AML-193 (cell line): ENCODE measurements around the gene YWHAE.
"Not testable (repeated sequence)": the region's sequence is repeated elsewhere in the genome, so short reads cannot be mapped to it uniquely, and the experiment has no call there.

Experiments used
- DNase-seq, 2 experiments: peaks; one replicate each; lab custom pipeline; 2025; lab: John Stamatoyannopoulos, UW

The YWHAE gene

DNA sequence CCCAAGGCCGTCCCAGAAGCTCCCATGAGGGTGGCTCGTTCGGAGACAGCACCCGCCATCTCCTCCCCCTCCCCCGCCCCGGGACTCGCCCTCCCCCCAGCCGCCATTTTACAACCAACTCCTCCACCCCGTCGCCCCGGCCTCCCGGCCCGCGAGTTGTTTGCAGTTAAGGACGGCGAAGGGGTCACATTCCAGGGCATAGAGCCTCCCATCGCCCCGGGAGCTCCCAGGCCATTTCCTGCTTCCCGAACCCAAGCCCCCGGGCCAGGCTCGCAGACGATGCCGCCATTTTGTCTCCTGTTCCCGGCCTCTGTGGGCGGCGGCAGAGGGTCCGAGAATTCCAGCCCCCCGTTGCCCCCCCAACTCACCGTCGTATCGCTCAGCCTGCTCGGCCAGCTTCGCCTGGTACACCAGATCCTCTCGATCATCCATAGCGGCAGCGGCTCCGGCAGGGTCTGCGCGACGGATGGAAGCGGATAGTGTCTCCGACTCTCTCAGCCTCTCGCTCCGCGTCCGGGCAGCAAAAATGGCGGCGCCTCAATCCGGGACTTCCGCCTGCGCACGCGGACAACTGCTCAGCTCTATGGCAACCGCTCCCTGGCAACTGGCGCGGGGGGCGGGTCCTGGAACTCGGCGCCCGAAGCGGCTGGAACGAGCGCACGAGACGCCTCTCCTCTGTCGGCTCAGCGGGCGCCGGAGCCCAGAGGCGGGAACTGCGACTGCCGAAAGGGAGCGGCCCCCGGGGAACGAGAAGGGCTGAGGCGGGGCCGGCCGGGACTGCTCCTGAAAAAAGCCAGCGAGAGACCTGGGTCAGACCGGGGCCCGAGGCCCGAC, at the start of gene YWHAE:
Gene YWHAE (minus strand): TSS at position 544 of the 834 bp plus-strand sequence. CDS start 112 bp downstream, at position 432.
- DNase-seq = peak; percentile 61 to 73

DNA sequence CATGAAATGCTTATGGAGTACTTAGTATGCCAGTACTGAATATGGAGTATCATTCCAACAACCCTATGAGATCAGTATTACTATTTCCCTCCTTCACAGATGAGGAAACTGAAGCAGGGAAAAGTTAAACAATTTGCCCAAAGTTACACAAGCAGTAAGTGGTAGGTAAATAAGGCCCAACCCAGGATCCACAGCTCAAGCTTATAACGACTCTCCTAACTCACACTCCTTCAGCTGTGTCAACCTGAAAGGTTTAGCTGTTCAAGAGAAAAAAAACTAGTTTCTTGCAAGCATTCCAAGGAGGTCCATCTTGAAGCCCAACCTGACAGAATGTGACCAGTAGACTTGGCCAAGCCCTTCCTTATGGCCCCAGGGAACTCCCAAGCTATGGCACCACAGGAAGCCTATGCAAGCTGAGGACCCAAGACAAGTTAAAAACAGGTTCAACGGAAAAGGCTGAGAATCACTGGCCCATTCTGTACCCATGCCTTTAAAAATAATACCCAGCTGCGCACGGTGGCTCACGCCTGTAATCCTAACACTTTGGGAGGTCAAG, 49.5 kb upstream of the YWHAE start:
- no peak for DNase-seq

DNA sequence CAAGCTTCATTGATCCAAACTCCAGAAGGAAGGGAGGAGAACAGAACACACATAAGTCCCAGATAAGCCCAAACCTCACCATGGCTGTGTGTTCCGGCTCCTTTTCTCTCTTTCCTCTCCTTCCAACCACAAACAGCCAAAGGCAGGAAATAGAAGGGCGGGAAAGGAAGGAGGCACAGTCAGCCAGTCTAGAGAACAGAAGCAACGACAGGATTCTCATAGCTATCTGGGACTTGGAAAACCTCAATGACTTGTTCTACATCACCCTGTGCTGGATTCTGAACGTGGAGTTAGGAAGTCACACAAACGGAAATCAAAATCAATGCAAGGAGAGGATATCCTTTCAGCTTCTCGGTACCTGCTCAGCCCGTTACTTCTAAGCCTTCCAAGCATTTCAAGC, 47.0 kb upstream of the YWHAE start:
- DNase-seq = no peak

DNA sequence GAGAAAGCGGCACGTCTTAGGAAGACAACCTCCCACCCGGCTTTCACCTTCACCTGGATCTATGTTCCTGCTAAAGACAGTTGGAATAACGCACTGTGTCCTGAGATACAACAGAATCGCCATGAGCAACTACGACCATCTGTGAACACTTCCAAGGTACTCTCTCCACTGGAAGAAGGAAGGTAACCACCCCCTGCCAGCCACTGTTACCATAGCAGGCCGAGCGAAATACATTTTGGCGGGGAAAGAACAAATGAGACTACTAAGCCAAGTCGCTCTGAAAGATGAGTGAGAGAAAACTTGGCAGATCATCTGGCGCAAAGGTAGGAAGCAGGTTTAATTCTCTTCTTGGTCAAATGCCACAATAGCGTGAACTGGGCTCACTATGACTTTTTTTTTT, 46.2 kb upstream of the YWHAE start:
- DNase-seq = no peak

DNA sequence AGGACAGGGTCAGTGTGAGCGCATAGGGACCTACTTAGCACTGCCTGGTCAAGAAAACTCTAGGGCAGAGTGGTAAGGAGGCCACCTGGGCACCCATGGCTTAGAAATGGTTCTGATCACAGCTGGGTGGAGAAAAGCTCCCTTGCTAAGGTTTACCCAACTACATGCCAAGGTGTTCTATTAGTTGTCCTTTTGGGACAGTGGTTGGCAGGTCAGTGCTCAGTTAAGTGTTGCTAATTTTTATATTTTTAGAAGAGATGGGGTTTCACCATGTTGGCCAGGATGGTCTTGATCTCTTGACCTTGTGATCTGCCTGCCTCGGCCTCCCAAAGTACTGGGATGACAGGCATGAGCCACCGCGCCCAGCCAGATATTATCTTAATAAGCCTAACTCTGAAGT, 45.7 kb upstream of the YWHAE start:
- DNase-seq = not testable (repeated sequence)

DNA sequence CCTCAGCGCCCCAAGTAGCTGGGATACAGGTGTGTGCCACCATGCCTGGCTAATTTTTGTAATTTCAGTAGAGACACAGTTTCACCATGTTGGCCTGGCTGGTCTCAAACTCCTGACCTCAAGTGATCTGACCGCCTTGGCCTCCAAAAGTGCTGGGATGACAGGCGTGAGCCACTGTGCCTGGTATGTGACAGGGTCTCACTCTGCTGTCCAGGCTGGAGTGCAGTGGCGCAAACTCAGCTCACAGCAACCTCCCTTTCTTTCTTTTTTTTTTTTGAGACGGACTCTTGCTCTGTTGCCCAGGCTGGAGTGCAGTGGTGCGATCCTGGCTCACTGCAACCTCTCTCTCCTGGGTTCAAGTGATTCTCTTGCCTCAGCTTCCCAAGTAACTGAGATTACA, 42.7 kb upstream of the YWHAE start:
- not testable (repeated sequence) for DNase-seq

DNA sequence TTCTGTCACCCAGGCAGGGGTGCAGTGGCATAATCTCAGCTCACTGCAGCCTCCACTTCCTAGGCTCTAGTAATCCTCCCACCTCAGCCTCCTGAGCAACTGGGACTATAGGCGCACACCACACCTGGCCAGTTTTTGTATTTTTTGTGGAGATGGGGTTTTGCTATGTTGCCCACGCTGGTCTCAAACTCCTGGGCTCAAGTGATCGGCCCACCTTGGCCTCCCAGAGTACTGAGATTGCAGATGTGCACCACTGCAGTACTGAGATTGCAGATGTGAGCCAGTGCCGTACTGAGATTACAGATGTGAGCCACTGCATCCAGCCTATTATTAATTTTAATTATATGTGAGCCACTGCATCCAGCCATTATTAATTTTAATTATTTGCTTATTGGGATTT, 42.2 kb upstream of the YWHAE start:
- no peak for DNase-seq

DNA sequence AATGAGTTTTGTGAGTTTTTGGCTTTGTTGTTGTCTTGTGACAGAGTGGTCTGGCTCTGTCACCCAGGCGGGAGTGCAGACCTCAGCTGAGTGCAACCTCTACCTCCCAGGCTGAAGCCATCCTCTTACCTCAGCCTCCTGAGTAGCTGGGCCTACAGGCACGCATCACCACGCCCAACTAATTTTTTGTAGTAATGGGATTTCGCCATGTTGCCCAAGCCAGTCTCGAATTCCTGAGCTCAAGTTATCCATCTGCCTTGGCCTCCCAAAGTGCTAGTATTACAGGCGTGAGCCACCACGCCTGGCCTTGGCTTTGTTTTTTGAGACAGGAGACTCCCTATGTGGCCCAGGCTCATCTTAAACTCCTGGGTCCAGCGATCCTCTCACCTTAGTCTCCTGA, 40.9 kb upstream of the YWHAE start:
- no peak for DNase-seq

DNA sequence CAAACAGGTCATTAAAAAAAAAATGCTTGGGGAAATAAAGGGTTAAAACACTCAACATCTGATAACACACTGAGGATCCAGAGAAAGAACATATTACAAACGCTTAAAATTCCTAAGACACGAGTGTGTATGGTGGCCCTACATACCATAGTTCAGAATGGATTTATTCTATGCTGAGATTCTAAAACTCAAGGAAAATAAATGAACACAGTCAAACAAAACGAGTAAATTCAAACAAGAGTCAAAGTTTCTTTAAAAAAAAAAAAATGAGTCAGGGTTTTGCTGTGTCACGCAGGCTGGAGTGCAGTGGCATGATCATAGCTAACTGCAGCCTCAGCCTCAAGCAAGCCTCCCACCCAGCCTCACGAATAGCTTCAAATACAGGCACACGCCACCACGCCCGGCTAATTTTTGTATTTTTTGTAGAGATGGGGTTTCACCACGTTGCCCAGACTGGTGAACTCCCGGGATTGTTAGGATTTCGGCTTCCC, 38.6 kb upstream of the YWHAE start:
- DNase-seq = no peak

DNA sequence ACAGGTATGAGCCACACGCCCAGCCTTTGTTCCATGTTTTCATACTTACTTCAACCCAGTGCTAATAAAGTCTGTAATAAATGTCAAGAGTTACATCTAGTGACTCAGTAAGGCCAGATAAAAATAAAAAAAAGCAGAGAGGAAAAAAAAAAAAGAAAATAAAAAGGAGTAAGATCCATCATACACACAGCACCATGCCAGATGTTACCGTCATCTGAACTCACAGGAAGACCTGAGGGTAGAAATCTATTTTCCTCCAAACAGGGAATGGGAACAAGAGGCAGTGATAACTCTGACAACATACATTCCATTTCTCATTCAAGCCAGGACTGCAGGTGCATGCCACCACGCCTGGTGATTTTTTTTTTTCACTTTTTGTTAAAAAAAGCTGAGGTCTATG, 35.3 kb upstream of the YWHAE start:
- DNase-seq = no peak

DNA sequence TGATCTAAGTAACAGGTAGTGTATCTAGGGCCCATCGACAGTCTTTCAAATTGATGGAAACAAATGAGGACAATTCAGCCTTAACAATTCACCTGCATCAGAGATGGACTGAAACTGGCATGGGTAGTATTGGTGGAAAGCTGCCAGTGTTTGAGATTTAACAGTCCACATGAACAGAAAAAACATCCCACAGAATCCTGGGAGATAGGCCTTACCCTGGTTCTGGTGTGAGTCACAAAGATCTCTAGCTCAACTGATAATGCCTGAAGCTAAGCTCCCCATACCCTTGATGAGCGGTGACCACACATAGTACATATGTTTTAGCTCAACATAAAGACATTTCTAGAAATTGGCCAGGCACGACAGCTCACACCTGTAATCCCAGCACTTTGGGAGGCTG, 34.1 kb upstream of the YWHAE start:
- DNase-seq = no peak

DNA sequence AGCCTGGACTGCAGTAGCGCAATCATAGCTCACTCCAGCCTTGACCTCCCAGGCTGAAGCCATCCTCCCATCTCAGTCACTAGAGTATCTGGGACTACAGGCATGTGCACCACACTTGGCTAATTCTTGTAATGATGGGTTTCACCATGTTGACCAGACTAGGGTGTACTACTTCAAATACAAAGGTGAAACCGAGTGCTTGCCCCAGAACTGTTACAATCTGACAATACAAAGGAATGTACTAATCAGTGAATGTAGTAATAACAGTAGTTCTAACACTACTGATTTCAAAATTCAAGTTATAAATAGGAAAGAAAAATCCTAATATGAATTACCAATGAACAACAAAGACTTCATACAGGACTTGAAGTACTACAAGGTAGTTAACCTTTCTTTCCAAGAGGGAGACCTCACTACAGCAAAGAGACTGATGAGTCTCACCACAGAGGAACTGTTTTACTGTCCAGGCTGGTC, 31.6 kb upstream of the YWHAE start:
- DNase-seq = no peak

DNA sequence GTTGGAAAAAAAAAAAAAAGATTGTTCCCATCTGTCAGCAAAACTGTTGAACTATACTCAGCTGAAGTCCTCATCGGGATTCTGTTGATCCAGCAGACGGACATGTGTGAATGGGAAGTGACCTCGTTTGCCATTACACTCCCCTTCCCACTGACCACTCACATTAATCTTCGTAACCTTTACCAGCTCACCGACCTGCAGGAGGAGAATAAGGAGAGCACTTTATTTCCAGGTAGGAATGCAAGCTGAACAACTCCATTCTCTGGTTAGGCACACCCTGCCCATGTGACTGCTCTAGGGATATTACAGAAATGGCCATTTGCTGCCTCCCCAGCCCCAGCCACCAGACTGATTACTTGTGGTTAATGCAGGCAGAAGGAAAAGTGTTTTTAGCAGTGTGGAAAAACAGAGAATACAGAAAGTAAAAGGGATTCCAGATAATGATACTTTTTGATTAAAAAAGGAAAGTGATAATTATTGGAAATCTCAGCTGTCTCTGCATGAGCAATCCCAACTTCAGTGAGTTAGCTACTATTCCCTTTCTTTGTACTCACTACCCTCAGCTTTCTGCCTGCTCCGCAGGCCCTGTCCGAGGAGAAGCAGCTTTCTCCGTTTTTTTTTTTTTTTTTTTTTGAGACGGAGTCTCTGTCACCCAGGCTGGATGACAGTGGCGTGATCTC, 23.6 kb upstream of the YWHAE start:
- no peak for DNase-seq

DNA sequence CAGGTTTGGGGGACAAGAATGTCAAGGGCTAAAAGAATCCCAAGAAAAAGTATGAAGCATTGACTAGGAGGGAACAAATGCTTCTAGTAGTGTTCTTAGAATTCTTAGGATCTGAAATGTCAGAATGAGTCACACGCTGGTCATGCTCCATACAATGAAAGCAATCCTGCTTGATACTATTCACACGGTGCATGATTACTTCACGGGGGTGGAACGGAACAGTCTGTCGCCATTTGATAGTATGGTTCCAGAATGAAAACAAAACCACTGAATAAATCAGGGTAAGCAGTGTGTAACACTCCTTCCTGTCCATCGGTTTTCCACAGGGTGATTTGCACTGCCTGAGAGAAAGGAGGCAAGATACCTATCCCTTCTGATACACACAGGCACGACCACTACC, 22.9 kb upstream of the YWHAE start:
- DNase-seq = no peak

DNA sequence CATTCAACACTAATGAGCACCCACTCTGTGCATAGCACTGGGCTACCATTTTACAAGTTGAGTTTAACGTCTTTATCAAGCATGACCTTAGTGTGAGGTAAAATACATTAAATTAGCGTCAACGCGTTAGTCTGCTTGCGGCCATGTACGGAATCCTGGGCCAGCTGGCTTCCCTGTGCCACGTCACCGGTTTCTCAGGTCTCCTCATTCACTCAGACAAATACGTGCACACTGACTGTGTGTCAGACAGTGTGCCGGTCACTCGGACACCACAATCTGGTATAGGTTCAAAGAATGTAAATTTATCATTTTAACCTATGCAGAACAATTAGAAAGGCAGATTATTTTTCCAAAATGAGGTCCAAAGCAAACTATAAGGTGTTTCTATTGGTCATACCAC, 21.4 kb upstream of the YWHAE start:
- no peak for DNase-seq

DNA sequence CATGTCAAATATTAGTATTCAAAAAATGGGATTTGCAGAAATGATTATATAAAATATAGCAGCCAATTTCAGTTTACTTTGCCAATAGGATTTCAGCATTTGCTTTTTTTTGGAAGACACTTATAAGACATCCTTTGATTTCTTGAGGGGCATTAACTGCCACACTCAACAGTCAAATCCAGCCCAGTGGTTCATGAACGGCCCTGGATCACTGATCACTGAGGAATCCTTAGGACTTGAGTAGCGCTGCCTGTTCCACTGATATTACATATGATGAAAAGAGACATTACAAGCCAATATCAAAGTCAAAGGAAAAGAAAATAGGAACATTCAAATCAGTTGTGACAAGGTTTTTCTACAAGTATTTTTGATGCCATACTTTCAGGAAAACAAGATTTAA, 21.0 kb upstream of the YWHAE start:
- DNase-seq = no peak

DNA sequence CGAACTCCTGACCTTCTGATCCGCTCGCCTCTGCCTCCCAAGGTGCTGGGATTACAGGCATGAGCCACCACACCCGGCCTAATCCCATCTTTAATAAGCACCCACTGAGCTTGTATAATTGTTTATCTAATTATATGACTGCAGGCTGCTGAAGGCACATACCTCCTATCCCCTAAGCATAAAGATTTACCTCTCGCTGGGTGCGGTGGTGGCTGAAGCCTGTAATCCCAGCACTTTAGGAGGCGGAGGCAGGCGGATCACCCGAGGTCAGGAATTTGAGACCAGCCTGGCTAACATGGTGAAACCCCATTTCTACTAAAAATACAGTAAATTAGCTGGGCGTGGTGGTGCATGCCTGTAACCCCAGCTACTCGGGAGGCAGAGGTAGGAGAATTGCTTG, 20.1 kb upstream of the YWHAE start:
- no peak for DNase-seq

DNA sequence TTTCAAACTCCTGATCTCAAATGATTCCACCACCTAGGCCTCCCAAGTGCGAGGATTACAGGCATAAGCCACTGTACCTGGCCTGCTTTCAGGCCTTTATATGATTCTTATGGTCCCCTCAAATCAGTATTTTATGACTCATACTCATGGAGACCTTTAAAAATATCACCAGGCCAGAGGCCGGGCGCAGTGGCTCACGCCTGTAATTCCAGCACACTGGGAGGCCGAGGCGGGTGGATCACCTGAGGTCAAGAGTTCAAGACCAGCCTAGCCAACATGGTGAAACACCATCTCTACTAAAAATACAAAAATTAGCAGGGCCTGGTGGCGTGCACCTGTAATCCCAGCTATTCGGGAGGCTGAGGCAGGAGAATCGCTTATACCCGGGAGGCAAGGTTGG, 18.5 kb upstream of the YWHAE start:
- DNase-seq = not testable (repeated sequence)

DNA sequence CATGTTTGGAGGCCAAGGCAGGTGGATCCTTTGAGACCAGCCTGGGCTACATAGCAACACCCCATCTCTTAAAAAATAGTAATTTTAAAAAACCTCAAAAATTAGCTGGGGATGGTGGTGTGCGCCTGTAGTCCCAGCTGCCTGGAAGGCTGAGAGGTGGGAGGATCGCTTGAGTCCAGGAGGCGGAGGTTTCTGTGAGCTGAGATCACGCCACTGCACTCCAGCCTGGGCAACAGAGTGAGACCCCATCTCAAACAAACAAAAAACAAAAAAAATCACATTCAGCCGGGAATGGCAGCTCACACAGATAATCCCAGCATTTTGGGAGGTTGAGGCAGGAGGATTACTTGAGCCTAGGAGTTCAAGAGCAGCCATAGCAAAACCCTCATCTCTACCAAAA, 16.4 kb upstream of the YWHAE start:
- no peak for DNase-seq

DNA sequence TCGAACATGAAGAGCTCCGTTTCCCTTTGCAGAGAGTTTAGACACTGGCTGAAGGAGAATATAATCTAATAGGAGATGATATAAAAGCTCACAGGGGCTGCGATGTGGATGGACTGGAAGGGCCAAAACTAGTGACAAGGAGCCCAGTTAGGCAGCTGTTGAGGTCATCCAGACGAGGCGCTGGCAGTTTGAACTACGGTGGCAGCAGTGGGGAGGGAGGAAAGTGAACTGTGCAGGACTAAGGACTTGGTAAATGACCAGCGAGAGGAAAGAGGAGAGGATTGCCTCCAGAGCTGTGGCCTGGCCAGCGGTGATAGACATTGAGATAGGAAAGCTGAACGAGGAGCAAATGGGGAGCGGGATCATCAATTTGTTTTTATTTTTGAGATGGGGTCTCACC, 14.6 kb upstream of the YWHAE start:
- no peak for DNase-seq

DNA sequence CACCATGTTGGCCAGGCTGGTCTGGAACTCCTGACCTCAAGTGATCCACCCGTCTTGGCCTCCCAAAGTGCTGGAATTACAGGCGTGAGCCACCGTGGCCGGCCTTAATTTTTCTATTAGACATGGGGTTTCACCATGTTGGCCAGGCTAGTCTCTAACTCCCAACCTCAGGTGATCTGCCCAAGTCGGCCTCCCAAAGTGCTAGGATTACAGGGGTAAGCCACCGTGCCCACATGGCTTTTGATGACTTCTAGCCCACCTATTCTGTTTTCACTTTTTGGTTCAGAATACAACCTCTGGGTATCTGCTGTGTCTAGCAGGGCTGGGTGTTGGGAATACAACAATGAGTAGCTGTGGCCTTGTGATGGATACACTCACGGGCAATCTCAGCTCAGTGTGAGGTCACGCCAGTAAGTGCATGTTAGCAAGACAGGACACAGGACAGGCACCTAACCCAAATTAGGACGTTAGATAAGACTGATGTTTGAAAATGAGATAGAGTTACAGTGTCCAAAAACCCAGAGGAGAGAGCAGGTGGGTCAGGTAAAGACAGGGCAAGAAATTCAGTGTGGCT, 14.1 kb upstream of the YWHAE start:
- no peak for DNase-seq

DNA sequence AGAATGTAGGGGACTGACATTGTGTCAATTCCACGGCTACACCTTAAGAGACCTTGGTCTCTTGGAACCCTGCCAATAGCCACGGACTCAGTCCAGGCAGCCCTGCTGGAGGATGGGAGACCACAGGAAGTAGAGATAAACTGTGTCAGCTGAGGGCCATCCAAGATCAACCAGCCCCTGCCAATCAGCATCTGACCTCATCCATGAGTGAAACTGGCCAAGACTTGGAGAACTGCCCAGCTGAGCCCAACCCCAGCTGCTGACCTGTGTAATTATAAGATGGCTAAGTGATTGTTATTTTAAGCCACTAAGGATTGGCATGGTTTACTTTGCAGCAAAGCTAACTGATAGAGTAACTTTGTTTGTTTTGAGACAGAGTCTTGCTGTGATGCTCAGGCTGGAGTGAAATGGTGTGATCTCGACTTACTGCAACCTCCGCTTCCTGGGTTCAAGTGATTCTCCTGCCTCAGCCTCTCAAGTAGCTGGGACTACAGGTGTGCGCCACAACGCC, 13.3 kb upstream of the YWHAE start:
- no peak for DNase-seq
